LoVo (cell line): ENCODE data around the gene GATAD2A.
A peak's percentile ranks its signal among the peaks of the same experiment; 100 is the strongest.

Experiments
- DNase-seq: peaks from one replicate; pipeline ENCODE4 v3.0.0-alpha.2; 2016; ENCODE audit warnings: low spot score

GATAD2A gene

GRCh38 chr19:19488875-19489690 lies 83.6 kb downstream of the GATAD2A start:
- DNase-seq, result no peak

- DNase-seq, result no peak
Measured at GRCh38 chr19:19489804-19490204, 84.3 kb downstream of the GATAD2A start.

- DNase-seq, result peak; percentile 61
Measured at GRCh38 chr19:19490214-19490968, 84.9 kb downstream of the GATAD2A start.

- no peak for DNase-seq
Measured at GRCh38 chr19:19491321-19492025, 86.0 kb downstream of the GATAD2A start.

GRCh38 chr19:19492026-19492610 lies 86.6 kb downstream of the GATAD2A start:
- no peak for DNase-seq

- DNase-seq, result no peak
Measured at GRCh38 chr19:19493841-19494546, 88.5 kb downstream of the GATAD2A start.

- no peak for DNase-seq
Measured at GRCh38 chr19:19495614-19496603, 90.4 kb downstream of the GATAD2A start.

GRCh38 chr19:19498255-19498991 lies 92.9 kb downstream of the GATAD2A start:
- DNase-seq, result no peak

GRCh38 chr19:19499272-19499995 lies 94.0 kb downstream of the GATAD2A start:
- no peak for DNase-seq

- no peak for DNase-seq
Measured at GRCh38 chr19:19500975-19501644, 95.6 kb downstream of the GATAD2A start.

- DNase-seq, result no peak
Measured at GRCh38 chr19:19501798-19502197, 96.3 kb downstream of the GATAD2A start.

GRCh38 chr19:19502281-19502680 lies 96.8 kb downstream of the GATAD2A start:
- DNase-seq, result no peak

- no peak for DNase-seq
Measured at GRCh38 chr19:19502808-19503602, 97.5 kb downstream of the GATAD2A start.

GRCh38 chr19:19504754-19505668 lies 99.5 kb downstream of the GATAD2A start:
- no peak for DNase-seq

GRCh38 chr19:19505669-19506326 lies 100.3 kb downstream of the GATAD2A start:
- DNase-seq, result no peak

- no peak for DNase-seq
Measured at GRCh38 chr19:19506592-19506991, 101.1 kb downstream of the GATAD2A start.
